Heart left ventricle (tissue), 13 donors: ENCODE results near the gene ELAVL2.

Source experiments
- POLR2A ChIP-seq, 2 donors: fragments of 450-650 bp; IDR thresholded peaks; one replicate each; pipeline ENCODE4 v1.6.1; 2017; ENCODE audit warnings: antibody characterized with exemption in 2 of 2, mild to moderate bottlenecking in 2 of 2, moderate library complexity in 2 of 2
- TF ChIP-seq, protein P1 (sequence below), 12 donors: fragments of 200-600 bp; sonication (generic) in 4 of 12; IDR thresholded peaks; one replicate each; pipeline versions ENCODE4 v1.5.0 to v1.8.0; 2018 to 2022; ENCODE audit warnings: antibody characterized with exemption in 12 of 12, mild to moderate bottlenecking in 5 of 12
- donor health status: ischemic (EF 13 %, LVEDD 7.1; RV severe dilation, severe dysfunction).
- donor health status: DM: no; HTN: yes; CAD: no.
- donor health status: DM: no; HTN: no; CAD: no.
- donor health status: ischemic (EF 25% LVEDD 6.9; RV normal size, moderate dysfunction).
- donor health status: ischemic (EF 25% LVEDD 5.7; RV mildly dilated, moderate dysfunction).
- donor health status: ischemic (EF 35%, LVEDD 5.7; RV mildly dilated, moderate dysfunction).
- donor health status: nonischemic (EF 11% LVEDD 7.7; RV severe dilation, severe dysfunction).
- donor health status: DM: yes; HTN: yes; CAD: no.
- donor health status: PGD.
- donor health status: ischemic (EF 29% LVEDD 5.4; RV normal size, mild dysfunction).
- donor health status: nonischemic (EF 23%, LVEDD 6.1; RV moderate dilation, normal function).

DNA sequence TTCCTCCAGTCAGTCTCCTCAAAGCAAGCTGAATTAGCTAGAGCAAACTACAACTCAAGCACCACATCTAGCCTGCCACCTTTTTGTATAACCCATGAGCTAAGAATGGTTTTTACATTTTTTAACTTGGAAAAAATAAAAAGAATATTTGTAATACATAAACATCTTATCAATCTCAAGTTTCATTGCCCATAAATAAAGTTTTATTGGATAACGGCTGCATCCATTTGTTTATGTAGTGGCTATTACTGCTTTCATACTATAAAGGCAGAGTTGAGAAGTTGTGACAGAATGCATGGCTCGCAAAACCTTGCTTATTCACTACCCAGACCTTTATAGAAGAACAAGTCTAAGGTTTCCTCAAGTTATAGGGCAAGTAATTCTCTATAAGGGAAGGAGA is 95.7 kb downstream of the ELAVL2 start:
- TF ChIP-seq, protein P1, sequence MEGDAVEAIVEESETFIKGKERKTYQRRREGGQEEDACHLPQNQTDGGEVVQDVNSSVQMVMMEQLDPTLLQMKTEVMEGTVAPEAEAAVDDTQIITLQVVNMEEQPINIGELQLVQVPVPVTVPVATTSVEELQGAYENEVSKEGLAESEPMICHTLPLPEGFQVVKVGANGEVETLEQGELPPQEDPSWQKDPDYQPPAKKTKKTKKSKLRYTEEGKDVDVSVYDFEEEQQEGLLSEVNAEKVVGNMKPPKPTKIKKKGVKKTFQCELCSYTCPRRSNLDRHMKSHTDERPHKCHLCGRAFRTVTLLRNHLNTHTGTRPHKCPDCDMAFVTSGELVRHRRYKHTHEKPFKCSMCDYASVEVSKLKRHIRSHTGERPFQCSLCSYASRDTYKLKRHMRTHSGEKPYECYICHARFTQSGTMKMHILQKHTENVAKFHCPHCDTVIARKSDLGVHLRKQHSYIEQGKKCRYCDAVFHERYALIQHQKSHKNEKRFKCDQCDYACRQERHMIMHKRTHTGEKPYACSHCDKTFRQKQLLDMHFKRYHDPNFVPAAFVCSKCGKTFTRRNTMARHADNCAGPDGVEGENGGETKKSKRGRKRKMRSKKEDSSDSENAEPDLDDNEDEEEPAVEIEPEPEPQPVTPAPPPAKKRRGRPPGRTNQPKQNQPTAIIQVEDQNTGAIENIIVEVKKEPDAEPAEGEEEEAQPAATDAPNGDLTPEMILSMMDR (IDR thresholded peaks at IDR 0.05), result no peak
- TF ChIP-seq POLR2A (IDR thresholded peaks at IDR 0.05), result no peak
